Mesodermal cell (in vitro differentiated cells): Measurements from ENCODE around the gene SLC40A1.
A peak's percentile ranks its signal among the peaks of the same experiment; 100 is the strongest.

Experiments used
- H3K27ac ChIP-seq: 2 replicates; pipeline ENCODE4 v1.7.0; 2013; ENCODE audit warnings: mild to moderate bottlenecking, low read depth, low read length, moderate library complexity; ENCODE audit not compliant: severe bottlenecking
- H3K36me3 ChIP-seq: 2 replicates; pipeline ENCODE4 v1.7.1; 2013; ENCODE audit warnings: mild to moderate bottlenecking, low read length, moderate library complexity; ENCODE audit not compliant: control insufficient read depth, insufficient read depth
- H3K4me1 ChIP-seq: one replicate; pipeline ENCODE4 v1.7.1; 2013; ENCODE audit warnings: mild to moderate bottlenecking, low read length; ENCODE audit not compliant: insufficient read depth, control insufficient read depth, poor library complexity, severe bottlenecking
- H3K4me3 ChIP-seq: 2 replicates; pipeline ENCODE4 v1.7.0; 2013; ENCODE audit warnings: low read length, control low read depth, mild to moderate bottlenecking; ENCODE audit not compliant: insufficient read depth, poor library complexity, severe bottlenecking; ENCODE audit errors: extremely low read depth
- H3K9me3 ChIP-seq: 2 replicates; pipeline ENCODE4 v1.7.1; 2013; ENCODE audit warnings: mild to moderate bottlenecking, low read length, moderate library complexity; ENCODE audit not compliant: control insufficient read depth
- WGBS, 2 experiments: methylation state at CpG; one replicate each; pipeline ENCODE4 v1.1.5; 2013; ENCODE audit warnings: missing lambda C conversion rate in 2 of 2; ENCODE audit not compliant: insufficient coverage in 2 of 2; 5-methylcytosine and 5-hydroxymethylcytosine counted together

SLC40A1 gene

GRCh38 chr2:189551808-189552207 is 28.8 kb downstream of the SLC40A1 start:
- Histone ChIP-seq H3K36me3 (no peaks in the 10 kb centered on the region), H3K4me1 (peaks cover 31% of the 10 kb centered on the region), H3K4me3 (no peak overlapping the region), H3K9me3 (no peaks in the 10 kb centered on the region), H3K27ac (no peak overlapping the region)

- Histone ChIP-seq H3K9me3 (no peaks in the 10 kb centered on the region), H3K36me3 (no peaks in the 10 kb centered on the region), H3K4me1 (peaks cover 19% of the 10 kb centered on the region), H3K4me3 (no peak overlapping the region), H3K27ac (no peak overlapping the region)
- WGBS, 2 experiments, result 91% methylated on average over 1 of the region's 2 CpGs; no CpG with 5 or more reads in 1 of the 2 experiments
These were observed 31.1 kb downstream of the SLC40A1 start for GRCh38 chr2:189549449-189549832.

DNA sequence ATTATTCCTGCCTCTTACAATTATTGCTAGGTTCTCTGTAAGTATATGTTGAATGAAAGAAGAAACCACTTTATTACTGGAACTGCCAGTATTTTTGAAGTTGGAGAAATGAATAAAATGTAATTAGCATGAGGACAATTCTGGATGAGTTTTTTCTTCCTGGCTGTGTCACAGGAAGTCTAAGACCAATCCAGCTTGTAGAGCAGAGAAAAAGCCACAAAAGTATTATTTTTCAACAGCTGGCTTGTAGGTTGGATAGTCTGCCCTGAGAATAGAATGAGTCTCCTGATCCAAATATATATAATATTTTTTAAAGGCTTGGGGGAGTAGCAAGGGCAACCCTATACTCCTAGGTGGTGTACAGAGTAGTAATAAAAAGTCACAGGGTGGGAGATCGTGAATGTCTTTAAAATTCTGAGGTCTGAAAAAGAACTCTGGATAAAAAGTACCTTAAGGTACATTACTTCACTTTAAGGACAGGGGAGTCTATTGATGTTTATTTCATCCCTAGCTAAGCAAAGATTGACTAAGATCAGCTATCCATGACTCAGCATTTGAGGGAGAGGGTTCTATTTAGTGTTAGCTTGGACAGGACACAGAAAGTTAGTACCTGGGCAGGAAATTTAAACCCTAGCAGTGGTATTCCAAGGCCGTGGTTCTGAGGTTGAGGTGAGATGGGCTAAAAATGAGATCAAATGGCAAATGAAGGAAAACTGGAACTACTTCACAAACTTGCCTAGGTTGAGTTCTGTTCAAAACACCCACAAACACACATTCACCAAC is 31.7 kb downstream of the SLC40A1 start:
- Histone ChIP-seq H3K36me3 (no peaks in the 10 kb centered on the region), H3K9me3 (no peaks in the 10 kb centered on the region), H3K4me3 (no peak overlapping the region), H3K4me1 (peaks cover 19% of the 10 kb centered on the region), H3K27ac (peak overlapping the region; percentile 16)
- 100% methylated on average over 1 of the region's 2 CpGs; no CpG with 5 or more reads in 1 of the 2 experiments for WGBS, 2 experiments

- Histone ChIP-seq H3K27ac (no peak overlapping the region), H3K4me1 (peaks cover 9% of the 10 kb centered on the region), H3K9me3 (no peaks in the 10 kb centered on the region), H3K36me3 (no peaks in the 10 kb centered on the region), H3K4me3 (no peak overlapping the region)
- 100% methylated on average over 1 of the region's 1 CpG; no CpG with 5 or more reads in 1 of the 2 experiments for WGBS, 2 experiments
These were observed 35.2 kb downstream of the SLC40A1 start for GRCh38 chr2:189545418-189545817.

- no peaks in the 10 kb centered on the region for H3K9me3 ChIP-seq
- no peak overlapping the region for H3K4me3 ChIP-seq
- H3K27ac ChIP-seq, result no peak overlapping the region
- H3K36me3 ChIP-seq, result no peaks in the 10 kb centered on the region
- WGBS, 2 experiments, result 79 to 92% methylated on average over 2 to 5 of the region's 5 CpGs
- peaks cover 9% of the 10 kb centered on the region for H3K4me1 ChIP-seq
These were observed 36.1 kb downstream of the SLC40A1 start for GRCh38 chr2:189544318-189545042.

DNA sequence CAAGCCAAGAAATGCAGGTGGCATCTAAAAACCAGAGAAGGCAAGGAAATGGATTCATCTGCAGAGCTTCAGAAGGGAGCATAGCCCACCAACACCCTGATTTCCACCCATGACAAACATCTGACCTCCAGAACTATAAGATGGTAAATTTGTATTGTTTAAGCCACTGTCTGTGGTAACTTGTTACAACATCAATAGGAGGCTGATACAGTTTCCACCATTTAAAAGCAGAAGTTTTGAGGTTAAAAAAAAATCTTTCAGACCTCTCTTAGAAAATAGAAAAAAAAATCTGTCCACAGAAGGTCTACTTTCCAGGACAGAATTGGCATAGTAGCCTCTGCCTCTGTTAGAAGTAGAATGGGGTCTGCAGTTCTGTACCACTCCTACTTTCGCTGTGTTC is 37.2 kb downstream of the SLC40A1 start:
- Histone ChIP-seq H3K36me3 (no peaks in the 10 kb centered on the region), H3K9me3 (no peaks in the 10 kb centered on the region), H3K27ac (no peak overlapping the region), H3K4me1 (no peaks in the 10 kb centered on the region), H3K4me3 (no peak overlapping the region)
- WGBS, 2 experiments, result 67 to 100% methylated on average over 1 of the region's 1 CpG

- Histone ChIP-seq H3K9me3 (no peaks in the 10 kb centered on the region), H3K4me3 (no peak overlapping the region), H3K27ac (no peak overlapping the region), H3K4me1 (no peaks in the 10 kb centered on the region), H3K36me3 (no peaks in the 10 kb centered on the region)
- WGBS, 2 experiments, result 92 to 100% methylated on average over 5 to 6 of the region's 6 CpGs
These were observed 38.3 kb downstream of the SLC40A1 start for GRCh38 chr2:189542145-189542882.

DNA sequence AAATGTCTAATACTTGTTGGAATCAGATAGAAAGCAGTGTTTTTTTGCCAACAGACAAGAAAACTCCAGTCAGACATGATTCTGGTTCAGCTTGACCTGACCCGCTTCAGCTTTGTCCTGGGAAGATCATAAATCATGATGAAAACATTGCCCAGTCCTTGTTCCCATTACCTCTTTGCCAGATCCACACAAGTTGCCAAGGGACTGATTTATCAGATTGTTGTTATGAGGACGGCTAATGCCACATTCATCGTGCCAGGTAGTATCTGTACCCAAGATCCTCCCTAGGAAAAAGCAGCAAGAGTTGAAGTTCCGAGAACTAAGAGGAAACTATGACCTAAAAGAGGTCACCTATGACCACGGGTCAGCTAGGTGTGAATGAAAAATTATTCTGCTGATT is 39.0 kb downstream of the SLC40A1 start:
- Histone ChIP-seq H3K9me3 (no peaks in the 10 kb centered on the region), H3K27ac (no peak overlapping the region), H3K4me3 (no peak overlapping the region), H3K36me3 (no peaks in the 10 kb centered on the region), H3K4me1 (no peaks in the 10 kb centered on the region)
- 86 to 96% methylated on average over 1 to 5 of the region's 5 CpGs for WGBS, 2 experiments

- no peak overlapping the region for H3K4me3 ChIP-seq
- H3K4me1 ChIP-seq, result no peaks in the 10 kb centered on the region
- H3K9me3 ChIP-seq, result no peaks in the 10 kb centered on the region
- whole genome bisulfite sequencing, 2 experiments, result no CpG with 5 or more reads among the region's 1 CpG
- H3K27ac ChIP-seq, result no peak overlapping the region
- no peaks in the 10 kb centered on the region for H3K36me3 ChIP-seq
These were observed 40.0 kb downstream of the SLC40A1 start for GRCh38 chr2:189540551-189540950.

- WGBS, 2 experiments, result no CpG with 5 or more reads among the region's 1 CpG
- no peak overlapping the region for H3K27ac ChIP-seq
These were observed 42.2 kb downstream of the SLC40A1 start for GRCh38 chr2:189538402-189538801.

More at GRCh38 chr2:189538402-189538801, 42.2 kb downstream of the SLC40A1 start:
- Histone ChIP-seq H3K9me3 (no peaks in the 10 kb centered on the region), H3K4me3 (no peak overlapping the region), H3K36me3 (no peaks in the 10 kb centered on the region), H3K4me1 (no peaks in the 10 kb centered on the region)
